Measurements from ENCODE around the gene DOC2B.
A peak's percentile ranks its signal among the peaks of the same experiment; 100 is the strongest.

Gene DOC2B

DNA sequence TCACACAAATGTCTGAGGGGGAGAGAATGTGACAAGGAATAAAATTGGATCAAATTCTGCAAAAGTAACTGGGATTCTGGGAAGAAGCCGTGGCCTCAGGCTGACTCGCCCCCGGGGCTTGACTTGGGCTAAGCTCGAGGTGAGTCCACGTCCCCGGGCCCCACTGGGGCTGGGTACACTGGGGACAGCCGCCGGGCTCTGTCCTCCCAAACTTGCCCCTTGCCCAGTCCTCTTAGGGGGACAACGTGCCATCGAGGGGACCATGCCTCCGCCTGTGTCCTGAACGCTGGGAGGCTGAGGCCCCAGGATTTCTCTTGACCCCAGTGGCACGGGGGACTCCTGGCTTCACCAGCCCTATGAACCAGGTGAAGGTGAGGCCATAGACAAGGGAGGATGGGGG, 21.1 kb downstream of the DOC2B start:
- no peak for DNase-seq

GRCh38 chr17:159609-160008, 21.8 kb downstream of the DOC2B start:
- DNase-seq: no peak

GRCh38 chr17:158379-158778, 23.1 kb downstream of the DOC2B start:
- DNase-seq: no peak

DNA sequence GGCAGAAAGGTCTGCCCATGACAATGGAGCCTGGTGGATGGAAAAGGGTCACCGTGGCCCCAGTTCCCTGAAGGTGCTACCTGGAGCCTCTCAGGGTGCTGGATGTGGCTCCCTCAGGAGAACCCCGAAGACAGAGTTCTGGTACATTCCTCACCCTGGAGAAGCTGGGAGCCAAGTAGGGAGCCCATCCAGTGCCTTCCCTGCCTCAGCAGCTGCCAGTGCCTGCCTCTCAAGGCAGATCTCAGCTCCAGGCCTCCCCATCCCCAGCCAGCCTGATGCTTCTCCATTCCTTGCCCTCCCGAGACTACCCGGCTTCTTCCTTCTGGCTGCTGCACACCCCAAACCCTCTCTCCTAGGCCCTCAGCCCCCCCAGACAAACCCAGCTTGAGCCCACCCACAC, 23.5 kb downstream of the DOC2B start:
- DNase-seq: no peak

- DNase-seq: no peak
Measured at GRCh38 chr17:156946-157345, 24.5 kb downstream of the DOC2B start.

DNA sequence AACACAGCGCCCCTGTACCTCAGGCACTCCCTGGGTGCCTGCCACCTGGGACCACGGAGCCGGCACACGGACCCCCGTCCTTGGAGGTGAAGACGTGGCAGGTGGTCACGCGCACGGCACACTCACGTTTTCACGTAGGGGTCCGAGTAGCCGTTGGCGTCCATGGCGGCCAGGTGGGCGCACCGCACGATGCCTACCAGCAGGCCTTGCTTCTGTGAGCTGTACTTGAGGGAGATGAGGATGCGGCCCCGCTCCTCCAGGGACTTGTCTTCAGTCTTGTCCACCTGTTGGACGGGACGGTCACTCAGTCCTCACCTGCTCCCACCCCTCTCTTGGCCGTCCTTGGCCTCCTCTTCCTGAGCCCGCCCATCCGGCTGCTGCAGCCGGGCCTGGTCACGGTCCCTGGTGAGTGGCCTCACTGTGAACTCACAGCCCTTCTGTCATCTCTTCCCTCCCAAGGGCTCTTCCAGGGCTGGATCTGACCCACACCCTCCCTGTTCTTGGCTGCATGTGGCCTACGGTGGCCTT, 25.3 kb downstream of the DOC2B start:
- no peak for DNase-seq

DNA sequence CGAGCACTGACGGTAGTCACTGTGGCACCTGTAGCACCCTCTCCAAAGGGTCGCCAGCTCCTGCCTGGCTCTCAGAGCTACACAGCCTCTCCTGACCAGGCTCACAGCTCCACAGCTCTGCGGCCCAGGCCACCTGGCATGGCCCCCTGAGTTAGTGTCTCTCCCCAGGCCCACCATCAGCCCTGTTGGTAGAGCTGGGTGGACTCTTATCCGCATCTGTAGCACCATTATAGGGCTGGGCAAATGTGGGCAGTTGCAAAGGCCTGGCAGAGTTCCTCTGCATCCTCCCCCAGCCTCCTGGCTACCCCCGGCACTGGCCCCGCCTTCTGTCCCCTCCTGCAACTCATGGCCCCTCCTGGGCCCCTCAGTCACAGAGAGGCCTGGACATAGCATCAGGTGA, 25.9 kb downstream of the DOC2B start:
- no peak for DNase-seq

DNA sequence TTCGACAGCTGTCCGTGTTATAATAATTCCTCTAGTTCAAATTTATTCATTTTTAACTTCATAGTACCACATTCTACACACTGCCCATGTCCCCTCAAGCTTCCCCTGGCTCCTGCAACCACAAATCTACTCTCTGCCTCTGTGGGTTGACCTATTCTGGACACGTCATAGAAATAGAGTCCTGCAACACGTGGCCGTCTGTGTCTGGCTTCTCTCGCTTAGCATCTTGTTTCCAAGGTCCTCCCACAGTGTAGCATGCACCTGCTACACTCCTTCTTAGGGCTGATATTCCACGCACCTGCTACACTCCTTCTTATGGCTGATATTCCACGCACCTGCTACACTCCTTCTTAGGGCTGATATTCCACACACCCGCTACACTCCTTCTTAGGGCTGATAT, 27.6 kb downstream of the DOC2B start:
- DNase-seq: no peak

GRCh38 chr17:152860-153420, 28.5 kb downstream of the DOC2B start:
- DNase-seq: no peak

DNA sequence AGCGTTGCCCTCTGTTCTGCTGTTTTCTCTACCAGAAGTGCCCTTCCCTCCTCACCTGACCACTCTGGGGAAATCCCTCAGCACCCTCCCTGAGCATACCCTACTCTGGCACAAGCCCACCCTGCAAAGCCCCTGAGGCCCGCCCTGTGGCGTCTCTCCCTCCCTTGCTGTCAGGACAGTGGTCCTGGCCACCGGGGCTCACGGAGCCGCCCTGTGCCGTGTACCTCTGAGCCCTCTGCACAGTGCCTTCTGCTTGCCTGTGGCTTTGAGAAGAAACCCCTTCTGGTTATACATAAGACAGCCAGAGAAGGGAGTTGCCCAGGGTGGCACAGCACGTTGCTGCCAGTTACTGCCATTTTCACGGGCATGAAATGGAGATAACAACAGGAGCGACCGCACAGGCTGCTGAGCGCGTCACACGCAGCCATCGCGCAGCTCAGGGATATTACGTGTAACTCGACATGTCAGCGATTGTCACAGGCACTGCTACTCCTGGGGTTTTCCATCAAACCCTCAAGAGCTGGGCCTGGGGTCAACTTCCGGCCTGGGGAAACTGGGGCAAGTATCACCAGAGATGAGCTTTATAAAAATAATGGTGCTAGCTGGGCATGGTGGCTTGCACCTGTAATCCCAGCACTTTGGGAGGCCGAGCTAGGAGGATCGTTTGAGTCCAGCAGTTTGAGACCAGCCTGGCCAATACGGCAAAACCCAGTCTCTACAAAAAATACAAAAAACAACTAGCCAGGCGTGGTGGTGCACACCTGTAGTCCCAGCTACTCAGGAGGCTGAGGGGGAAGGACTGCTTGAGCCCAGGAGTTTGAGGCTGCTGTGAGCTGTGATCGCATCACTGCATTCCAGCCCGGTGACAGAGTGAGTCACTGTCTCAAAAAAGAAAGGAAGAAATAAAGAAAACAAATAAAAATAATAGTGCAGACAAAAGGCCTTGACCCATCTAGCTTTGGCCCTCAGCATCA, 29.3 kb downstream of the DOC2B start:
- DNase-seq: no peak

DNA sequence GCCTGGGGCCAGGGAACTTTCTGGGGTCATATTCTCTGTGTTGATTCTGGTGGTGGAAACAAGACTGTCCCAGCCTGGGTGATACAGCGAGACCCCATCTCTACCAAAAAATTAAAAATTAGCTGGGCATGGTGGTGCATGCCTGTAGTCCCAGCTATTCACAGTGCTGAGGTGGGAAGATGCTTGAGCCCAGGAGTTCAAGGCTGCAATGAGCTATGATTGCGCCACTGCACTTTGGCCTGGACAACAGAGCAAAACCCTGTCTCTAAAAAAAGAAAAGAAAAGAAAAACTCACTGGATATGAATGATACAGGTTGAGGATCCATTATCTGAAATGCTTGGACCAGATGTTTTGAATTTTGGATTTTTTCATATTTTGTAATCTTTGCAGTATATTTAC, 30.4 kb downstream of the DOC2B start:
- DNase-seq: no peak

DNA sequence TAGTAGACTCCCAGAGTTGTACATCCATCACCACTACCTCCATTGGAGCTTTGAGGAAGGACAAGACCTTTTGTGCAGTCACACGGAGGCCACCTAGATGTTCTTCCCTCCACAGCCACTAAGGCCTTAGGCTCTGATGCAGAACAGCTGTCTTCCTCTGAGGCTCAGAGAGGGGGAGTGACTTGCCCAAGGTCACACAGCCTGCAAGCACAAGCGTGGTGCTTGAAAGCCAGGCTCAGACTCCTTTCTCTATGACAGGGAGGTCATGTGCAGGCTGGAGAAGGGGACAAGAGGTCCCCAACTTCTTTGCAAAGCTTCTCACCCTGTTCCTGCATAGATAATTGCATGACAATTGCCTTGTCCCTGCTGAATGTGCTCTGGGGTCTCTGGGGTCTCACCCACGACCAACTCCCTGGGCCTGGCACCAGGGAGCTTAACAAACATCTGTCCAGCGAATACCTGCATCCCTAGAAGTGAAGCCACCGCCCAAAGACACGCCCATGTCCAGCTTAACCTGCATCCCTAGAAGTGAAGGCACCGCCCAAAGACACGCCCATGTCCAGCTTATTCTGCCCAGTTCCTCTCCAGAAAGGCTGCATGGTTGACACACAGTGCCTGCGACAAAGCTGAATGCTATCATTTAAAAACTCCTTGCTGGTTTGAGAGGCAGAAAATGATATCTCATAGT, 31.4 kb downstream of the DOC2B start:
- no peak for DNase-seq

DNA sequence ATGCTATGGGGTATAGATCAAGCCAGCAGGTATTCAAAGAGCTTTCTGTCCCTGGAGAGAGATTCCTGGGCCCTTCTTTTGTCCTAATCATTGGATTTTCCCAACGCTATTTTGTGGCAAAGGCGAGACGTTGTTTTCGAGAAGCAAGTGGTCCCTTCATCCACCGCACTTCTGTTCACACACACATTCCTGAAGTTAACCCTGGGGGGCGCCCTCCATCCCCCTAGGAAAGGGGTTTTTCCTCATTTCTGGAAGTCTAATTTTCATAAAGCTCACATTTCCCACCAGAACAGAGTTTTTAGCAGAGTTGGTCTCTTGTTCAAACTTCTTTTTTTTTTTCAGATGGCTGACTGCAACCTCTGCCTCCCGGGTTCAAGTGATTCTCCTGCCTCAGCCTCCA, 32.2 kb downstream of the DOC2B start:
- DNase-seq: no peak

GRCh38 chr17:148757-149156, 32.7 kb downstream of the DOC2B start:
- no peak for DNase-seq

DNA sequence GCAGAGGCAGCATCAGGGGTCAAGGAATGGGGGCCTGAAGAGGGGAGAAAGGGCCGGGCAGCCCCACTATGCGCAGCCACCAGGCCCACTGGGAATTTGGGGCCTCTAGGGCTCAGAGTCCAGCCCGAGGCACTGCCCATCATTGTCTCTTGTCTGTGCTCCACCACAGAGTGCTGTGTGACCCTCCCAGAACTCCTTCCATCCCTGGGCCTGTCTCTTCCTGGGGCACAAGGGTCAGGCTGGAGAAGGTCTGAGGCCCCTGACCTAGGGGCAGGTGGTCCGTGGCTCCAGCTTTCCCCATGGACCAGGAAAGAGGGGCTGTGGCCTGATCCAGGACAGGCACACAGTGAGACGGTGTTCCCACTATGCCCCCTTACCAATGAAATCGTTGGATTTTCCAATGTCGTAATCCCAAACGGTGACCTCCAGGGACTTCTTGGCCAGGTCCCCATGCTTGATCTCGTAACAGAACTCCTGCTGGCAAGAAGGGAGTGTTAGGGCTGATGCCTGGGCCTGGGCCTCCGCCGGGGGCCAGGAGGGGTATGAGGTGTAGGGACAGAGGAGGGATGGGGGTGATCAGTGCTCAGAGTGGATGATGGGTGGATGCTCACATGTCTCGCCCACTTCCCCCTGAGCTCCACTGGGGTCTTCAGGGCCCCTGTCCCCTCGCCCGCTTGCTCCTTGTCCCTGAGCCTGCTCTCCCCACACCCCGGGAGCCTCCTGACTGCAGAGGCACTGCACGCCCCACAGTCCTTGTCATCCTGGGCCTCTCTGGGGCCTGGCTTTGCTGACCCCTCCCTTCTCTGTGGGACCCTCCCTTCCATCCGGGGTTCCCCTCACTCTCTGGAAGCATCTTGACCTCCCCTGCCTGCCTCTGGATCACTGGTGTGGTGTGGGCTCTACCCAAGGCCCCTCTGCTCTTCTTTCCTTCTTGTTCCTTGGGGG, 33.4 kb downstream of the DOC2B start:
- DNase-seq: no peak

DNA sequence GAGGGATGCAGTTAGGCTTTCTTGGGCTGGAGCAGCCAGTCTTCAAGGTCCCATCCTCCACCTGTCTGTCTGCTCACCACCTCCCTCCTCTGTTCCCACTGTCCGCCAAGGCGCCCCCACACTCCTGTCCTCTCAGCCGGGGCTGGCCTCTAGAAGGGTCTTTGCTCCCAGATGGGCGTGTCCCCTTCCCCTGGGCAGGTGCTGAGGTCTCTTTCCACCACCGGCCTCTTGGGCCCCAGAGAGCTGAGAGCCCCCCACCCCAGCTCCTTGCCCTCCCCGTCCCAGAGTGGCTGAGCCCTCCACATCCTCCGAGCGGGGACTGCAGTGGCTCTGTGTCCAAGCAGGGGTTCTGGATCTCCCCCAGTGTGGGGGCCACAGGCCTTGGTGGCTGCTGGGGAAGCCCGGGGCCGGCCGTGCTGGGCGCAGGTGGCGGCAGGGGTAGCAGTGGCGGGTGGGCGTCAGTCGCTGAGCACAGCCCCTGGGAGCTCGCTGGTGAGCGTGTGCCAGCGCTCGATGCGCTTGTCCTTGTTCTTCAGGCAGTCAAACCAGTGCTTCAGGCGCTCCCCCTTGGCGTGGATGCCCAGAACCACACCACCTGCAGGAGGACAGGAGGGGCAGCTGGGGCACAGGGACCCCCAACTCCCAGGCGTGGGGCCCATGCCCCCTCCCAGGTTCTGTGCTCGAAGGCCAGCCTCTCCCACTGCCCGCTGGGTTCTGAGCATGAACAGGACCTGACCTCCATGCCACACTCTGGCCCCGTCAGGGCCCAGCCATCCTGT, 34.3 kb downstream of the DOC2B start:
- DNase-seq: no peak

DNA sequence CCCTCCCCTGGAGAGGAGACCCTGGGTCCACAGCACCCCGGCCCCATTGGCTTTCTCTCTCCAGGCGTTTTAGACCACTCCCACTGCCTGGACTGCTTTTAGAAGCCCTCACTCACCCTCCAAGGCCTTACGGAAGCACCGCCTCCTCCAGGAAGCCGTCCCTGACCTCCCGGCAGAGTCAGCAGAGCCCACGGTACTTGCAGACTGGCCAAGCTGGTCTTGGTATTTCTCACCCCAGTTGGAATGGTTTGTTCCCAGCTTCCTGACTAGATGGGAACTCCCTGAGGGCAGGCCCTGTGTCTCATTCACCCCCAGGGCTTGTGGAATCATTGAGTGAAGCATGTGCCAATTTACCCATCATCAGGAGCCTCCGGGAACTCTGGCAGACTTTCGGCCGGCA, 34.9 kb downstream of the DOC2B start:
- DNase-seq: no peak

DNA sequence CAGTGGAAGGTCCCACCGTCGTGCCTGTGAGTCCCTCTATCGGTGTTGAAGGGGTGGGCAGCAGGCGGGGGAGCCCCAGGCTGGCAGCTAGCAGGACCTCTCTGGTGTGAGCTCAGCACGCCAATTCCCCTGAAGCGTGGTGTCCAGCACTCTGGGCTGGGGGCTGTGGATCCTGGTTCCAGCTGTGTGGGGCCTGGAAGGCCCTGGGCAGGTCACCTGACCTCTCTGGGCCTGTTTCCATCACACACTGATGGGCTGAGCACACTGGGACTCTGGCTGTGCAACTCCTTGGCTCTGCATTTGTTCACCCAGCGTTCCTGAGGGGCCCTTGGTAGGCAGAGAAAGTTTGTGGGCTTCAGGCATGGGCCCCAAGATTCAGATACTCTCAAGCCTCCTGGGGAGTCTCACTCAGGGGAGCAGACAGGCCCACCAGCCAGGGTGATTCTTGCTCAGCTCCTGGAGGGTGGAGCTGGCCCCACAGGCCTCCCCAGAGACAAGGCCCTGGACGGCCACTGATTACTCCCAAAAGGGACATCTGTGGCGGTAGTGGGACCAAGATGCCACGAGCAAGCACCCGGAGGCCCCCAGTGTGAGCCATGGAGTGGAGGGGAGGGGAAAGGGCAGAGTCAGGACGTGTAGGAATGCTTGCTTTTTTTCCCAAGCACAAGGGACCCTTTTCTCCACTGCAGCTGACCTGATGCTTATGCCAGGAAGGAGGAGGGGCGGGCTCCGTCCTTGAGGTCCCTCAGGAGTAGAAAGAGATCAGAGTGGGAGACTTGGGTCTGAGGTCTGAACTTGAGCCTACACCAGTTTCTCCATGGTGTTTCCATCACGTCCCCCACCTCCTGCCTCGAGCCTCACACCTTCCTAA, 35.5 kb downstream of the DOC2B start:
- DNase-seq: no peak

DNA sequence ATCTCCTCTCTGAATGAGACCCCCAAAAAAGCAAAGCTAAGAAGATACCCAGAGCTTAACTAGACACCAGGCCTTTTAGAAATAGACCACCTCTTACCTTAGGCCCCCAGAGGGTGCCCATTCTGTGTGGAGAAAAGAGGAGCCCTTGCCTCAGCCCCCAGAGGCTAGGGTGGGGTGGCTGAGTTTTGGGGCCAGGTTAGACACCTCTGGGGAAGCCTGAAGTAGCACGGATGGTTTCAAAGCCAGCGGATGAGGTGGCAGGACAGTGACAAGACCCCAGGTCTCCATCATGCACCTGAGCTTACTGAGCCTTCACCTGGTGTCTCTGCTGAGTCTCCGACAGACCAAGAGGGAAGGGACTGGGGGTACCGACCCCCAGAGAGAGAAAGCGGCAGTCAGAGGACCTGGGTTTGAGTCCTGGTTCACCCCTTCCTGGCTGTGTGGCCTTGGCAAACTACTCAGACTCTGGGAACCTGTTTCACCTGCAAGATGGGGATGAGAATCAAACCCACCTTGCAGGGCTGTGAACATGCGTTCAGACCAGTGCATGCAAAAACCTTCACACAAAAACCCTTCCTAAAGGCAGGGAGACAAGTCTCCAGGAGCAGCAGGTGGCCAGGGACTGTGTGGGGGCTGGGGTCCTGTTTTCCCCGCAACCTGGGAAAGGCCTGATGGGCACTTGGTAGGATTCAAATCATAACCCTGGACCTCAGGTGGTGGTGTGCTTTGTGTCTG, 36.3 kb downstream of the DOC2B start:
- no peak for DNase-seq

DNA sequence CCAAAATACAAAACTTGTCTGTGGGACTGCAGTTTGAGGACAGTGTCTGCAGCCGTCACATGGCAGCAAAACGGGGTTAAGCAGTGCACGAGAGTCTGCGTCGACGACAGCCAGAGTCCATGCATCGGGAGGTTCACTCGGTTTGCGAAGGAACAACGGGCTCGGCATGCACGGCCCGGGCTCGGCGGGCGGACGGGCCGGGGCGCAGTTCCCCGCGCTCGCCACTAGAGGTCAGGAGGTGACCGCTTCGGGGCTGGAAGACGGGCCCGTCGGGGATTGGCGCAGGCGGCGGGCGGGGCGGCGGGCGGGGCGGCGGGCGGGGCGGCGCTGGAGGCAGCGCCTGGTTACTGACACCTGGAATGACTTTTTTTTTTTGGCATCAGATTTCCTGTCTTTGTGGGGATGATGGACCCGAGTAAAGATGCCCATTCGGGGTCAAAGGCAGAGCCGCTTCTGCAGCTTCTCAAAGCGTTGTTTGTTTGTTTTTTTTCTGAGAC, 37.6 kb downstream of the DOC2B start:
- peak; percentile 86 for DNase-seq
